GM21717 (cell line): Measurements from ENCODE around the gene BABAM2.

Experiments used
- ATAC-seq: cut with Tn5 transposase; IDR thresholded peaks from one replicate; pipeline ENCODE4 v1.9.1; 2021; ENCODE audit warnings: mild to moderate bottlenecking, moderate library complexity; ENCODE audit not compliant: unreplicated experiment

The BABAM2 gene

DNA sequence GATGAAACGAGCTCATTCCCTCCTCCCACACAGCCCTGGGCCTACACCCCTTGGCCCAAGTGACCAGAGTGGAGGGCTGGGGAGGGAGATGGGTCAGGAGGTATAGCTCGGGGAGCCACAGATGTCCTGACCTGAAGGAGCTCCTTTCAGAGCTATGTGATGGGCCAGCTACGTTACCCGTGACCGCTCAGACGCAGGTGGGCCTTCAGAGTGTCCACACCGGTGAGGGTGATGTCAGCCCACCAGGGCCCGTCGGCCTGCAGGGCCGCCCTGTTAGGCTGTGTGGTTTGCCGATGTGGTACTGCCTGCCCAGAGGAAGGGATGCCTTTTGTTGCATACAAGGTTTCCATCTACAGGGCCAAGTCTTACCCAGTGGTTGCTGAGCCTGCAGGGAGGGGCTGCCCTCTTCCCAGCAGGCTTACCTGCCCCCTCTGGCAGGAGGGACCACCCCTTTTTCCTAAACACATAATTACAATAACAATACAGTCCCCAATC, 460.3 kb downstream of the BABAM2 start:
- ATAC-seq = no peak

- no peak for ATAC-seq
Measured at GRCh38 chr2:28351621-28352020, 461.1 kb downstream of the BABAM2 start.

DNA sequence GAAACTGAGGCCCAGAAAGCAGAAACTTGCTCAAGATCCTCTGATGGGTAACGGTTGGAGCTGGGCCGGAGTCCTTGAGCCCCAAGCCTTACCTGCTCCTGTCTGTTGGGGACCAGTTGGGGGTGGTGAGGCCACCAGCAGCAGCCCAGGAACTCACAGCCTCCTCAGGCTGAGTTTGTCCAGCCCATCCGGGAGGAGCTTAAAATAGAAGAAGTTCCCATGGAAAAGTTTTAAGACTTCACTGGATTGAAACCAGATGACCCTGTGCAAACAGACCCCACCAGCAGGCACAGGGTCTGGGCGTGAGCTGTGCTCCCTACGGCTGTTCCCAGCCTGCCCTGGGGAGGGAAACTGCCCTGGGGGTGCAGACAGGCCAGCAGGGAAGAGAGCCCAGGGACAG, 461.6 kb downstream of the BABAM2 start:
- ATAC-seq = no peak

DNA sequence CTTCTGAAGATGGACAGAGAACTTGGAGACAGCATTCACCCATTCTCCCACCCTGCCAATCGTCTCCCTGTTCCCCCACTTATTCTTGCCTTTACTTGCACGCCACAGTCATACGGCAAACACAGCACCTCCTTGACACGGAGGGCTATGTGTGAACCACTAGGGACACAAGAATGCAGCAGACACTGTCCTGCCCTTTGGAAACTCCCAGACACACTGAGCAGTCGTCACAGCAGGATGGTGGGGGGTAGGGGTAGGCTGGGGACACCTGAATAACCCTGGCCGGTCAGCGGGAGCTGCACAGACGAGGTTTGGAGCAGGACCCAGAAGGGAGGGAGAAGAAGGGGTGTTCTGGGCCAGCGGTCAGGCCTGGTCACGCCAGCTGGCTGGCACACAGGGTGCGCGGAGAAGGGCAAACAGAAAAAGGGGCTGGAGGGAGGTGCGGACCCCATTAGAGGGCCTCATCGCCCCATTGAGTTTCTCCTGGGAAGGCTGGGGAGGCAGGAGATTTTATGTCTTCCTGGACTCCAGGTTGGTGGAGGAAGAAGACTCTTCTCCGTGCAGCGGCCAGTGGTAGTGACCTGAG, 462.2 kb downstream of the BABAM2 start:
- no peak for ATAC-seq

- no peak for ATAC-seq
Measured at GRCh38 chr2:28354920-28355520, 464.5 kb downstream of the BABAM2 start.

- no peak for ATAC-seq
Measured at GRCh38 chr2:28355521-28356094, 465.1 kb downstream of the BABAM2 start.

DNA sequence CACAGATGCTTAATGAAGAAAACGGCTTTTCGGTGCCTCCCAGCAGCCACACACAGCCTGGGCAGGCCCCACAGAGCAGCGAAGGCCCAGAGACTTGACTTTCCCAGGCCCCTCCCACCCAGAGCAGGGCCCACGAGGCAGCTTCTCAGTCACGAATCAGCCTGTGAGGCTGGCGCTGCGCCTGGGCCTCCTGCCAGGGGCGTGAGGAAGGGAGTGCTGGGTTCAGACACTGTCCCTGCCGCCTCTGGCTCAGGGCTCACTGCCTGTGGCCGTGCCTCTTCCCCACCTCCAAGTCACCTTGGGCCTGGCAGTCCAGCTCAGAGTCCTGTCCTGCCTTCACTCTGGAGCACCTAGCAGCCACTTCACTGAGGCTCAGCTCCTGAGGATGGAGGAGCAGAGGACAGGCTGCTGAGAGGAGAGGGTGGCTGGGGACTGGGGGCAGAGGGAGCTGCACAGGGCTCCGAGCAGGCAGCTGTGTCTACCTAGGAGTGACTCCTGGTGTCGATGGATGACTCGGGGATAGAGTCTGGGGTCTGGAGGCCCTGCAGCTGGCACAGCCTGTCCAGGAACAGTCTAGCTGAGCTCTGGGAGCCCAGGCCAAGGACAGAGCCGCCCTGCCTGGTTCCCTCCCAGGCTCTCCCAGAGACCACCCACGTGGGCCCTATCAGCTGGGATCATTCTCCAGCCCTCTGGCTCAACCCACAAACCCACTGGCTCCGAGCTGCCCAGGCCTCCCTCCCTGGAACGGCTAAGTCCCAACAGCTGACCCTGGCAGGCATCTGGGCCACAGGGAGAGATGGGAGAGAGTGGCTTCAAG, 465.8 kb downstream of the BABAM2 start:
- no peak for ATAC-seq

DNA sequence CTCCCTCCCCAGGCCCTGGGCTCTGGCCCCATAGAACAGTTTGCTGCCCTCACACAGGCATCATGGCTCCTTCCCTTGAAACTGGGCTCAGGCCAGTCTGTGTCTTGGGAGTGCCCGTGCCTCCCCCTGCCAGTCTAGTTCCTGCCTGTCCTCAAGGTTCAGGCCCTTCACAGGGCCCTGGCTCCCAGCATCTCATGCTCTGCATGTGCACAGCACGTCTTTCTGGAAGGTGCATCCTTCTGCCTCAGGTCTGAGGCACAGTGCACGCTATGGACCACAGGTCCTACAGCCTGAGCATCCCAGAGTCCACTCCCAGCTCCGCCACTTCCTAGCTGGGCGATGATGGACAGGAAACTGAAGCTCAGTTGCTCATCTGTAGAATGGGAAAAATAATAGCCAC, 466.5 kb downstream of the BABAM2 start:
- ATAC-seq = no peak

GRCh38 chr2:28357948-28358667, 467.6 kb downstream of the BABAM2 start:
- ATAC-seq = no peak

- peak; percentile 12 for ATAC-seq
Measured at GRCh38 chr2:28358668-28359201, 468.2 kb downstream of the BABAM2 start.

GRCh38 chr2:28359222-28360057, 468.9 kb downstream of the BABAM2 start:
- ATAC-seq = peak; percentile 70

- no peak for ATAC-seq
Measured at GRCh38 chr2:28360058-28360717, 469.7 kb downstream of the BABAM2 start.

- ATAC-seq = no peak
Measured at GRCh38 chr2:28360718-28361293, 470.3 kb downstream of the BABAM2 start.

GRCh38 chr2:28361991-28362710, 471.6 kb downstream of the BABAM2 start:
- no peak for ATAC-seq

DNA sequence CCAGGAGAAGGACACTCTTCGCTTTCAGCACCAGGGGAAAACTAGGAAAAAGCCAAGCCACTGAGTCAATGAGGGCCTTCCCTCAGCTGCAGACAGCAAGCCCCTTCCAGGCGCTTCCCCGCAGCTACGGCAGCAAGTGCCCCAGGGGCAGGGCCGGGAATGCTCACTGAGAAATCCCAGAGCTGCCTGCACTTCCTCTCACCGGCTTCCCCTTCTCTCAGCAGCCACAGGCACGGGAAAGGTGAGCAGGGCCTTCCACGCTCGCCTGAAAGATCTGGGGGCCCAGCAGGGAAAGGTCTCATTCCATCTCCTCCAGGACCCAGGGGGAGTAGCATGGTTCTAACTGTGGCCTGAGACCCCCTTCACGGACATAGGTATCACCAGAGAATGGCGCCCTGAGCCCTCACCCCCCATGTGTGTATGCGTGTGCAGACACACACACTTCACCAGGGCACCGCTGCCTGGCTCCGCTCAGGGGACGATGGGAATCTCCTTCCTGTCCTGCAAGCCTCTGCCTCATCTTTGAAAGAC, 472.5 kb downstream of the BABAM2 start:
- ATAC-seq = no peak

DNA sequence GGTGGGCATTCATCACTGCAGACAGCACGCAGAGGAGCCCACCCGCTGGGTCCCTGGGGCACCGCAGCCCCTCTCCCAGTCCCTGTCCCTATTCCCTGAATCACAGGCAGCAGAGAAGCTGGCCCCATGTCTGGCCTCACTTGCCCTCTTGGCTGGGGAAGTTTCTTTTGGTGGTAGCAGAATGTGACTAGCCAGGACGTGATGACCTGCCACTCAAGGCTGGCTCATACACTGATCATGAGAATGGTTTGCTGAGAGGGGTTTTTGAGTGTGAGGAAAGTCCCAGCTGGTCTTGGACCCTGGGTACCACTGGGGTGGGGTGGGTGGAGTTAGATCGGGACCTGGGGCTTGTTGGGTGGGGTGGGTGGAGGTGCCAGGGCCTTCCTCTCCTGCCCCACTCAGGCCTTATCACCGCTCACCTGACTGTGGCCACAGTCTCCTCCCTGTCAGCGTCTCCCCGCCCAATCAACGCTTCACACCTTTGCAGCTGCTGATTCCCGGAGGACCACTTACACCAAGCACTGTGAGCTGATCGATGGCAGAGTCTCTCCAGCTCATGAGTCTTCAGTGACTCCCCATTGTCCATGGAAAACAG, 473.3 kb downstream of the BABAM2 start:
- no peak for ATAC-seq

DNA sequence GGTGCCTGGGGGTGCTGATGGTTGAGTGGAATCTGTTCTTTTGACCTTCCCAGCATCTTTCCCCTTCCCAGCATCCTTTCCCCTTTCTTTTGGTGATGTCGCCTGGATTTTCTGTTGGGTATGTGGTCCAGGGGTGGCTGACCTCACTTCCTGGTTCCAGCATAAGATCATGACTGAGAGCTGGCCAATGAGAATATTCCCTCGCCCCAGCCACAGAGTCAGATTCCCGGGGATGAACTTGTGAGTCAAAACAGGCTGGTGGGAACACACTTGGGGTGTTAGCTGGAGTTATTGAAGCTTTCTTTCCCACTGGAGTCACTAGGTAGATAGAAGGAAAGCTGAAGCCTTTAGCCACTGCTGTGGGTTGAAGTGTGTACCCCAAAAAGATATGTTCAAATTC, 474.1 kb downstream of the BABAM2 start:
- ATAC-seq = no peak

DNA sequence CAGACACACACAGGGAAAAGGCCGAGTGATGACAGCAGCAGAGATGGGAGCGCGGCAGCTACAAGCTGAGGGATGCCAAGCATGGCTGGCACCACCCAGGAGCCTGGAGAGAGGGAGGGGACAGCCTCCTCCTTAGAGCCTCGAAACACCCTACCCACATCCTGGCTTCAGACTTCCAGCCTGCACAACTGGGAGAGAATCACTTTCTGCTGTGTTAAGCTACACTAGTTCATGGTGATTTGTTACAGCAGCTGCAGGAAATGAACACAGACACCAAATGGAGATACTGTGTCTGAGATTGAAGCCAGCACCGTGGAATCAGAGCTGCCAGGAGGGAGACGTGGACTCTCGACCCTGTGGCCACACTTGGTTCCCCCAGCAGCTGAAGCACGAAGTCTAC, 474.6 kb downstream of the BABAM2 start:
- ATAC-seq = no peak
